Measurements from ENCODE around the gene TSACC.

Gene TSACC

GRCh38 chr1:156372265-156372586 lies 33.9 kb downstream of the TSACC start:
- intact Hi-C loops (cut with DNase I): no loop called here
- no peak for DNase-seq

GRCh38 chr1:156372876-156373275 lies 34.5 kb downstream of the TSACC start:
- intact Hi-C loops (cut with DNase I): no loop called here
- peak in 1 of 10 donors; percentile 50 for DNase-seq

GRCh38 chr1:156373546-156373945 lies 35.2 kb downstream of the TSACC start:
- no peak for DNase-seq
- intact Hi-C loops (cut with DNase I): no loop called here

GRCh38 chr1:156376146-156376545 lies 37.8 kb downstream of the TSACC start:
- intact Hi-C loops (cut with DNase I): no loop called here
- no peak for DNase-seq

GRCh38 chr1:156376958-156377919 lies 38.9 kb downstream of the TSACC start:
- intact Hi-C loops (cut with DNase I): no loop called here
- peak in 1 of 10 donors; percentile 18 for DNase-seq

- intact Hi-C loops (cut with DNase I): no loop called here
- no peak for DNase-seq
Measured at GRCh38 chr1:156378557-156378956, 40.2 kb downstream of the TSACC start.

- DNase-seq: no peak
- intact Hi-C loops (cut with DNase I): loop anchor here (5.0 kb wide), 1 partner anchor 278 kb away; no protein-coding TSS in a partner anchor
Measured at GRCh38 chr1:156379420-156380165, 41.3 kb downstream of the TSACC start.

GRCh38 chr1:156382561-156382960 lies 44.2 kb downstream of the TSACC start:
- no peak for DNase-seq
- intact Hi-C loops (cut with DNase I): loop anchor here (5.0 kb wide), 1 partner anchor 275 kb away; no protein-coding TSS in a partner anchor

GRCh38 chr1:156383023-156383422 lies 44.7 kb downstream of the TSACC start:
- DNase-seq: peak; percentile 69 to 97 (median 83)
- intact Hi-C loops (cut with DNase I): loop anchor here (5.0 kb wide), 1 partner anchor 274 kb away; no protein-coding TSS in a partner anchor

- intact Hi-C loops (cut with DNase I): loop anchor here (5.0 kb wide), 1 partner anchor 273 kb away; no protein-coding TSS in a partner anchor
- DNase-seq: no peak
Measured at GRCh38 chr1:156384007-156384406, 45.7 kb downstream of the TSACC start.

GRCh38 chr1:156384658-156385057 lies 46.3 kb downstream of the TSACC start:
- DNase-seq: no peak
- intact Hi-C loops (cut with DNase I): loop anchor here (1.0 to 5.0 kb wide), 2 partner anchors 61 to 273 kb away; no protein-coding TSS in a partner anchor

GRCh38 chr1:156385534-156386031 lies 47.3 kb downstream of the TSACC start:
- intact Hi-C loops (cut with DNase I): loop anchor here (1.0 to 2.0 kb wide), 2 partner anchors 60 to 223 kb away; no protein-coding TSS in a partner anchor
- peak in 9 of 10 donors; percentile 61 to 97 (median 83) for DNase-seq

- DNase-seq: no peak
- intact Hi-C loops (cut with DNase I): loop anchor here (2.0 kb wide), 1 partner anchor 222 kb away; no protein-coding TSS in a partner anchor
Measured at GRCh38 chr1:156386134-156386901, 48.0 kb downstream of the TSACC start.

- DNase-seq: no peak
- intact Hi-C loops (cut with DNase I): loop anchor here (2.0 kb wide), 1 partner anchor 222 kb away; no protein-coding TSS in a partner anchor
Measured at GRCh38 chr1:156386949-156387869, 48.9 kb downstream of the TSACC start.

GRCh38 chr1:156387870-156388173 lies 49.5 kb downstream of the TSACC start:
- intact Hi-C loops (cut with DNase I): loop anchor here (1.0 to 2.0 kb wide), 2 partner anchors 25 to 221 kb away; no protein-coding TSS in a partner anchor
- peak in 1 of 10 donors; percentile 47 for DNase-seq

- intact Hi-C loops (cut with DNase I): loop anchor here (1.0 kb wide), 1 partner anchor 25 kb away; no protein-coding TSS in a partner anchor
- peak; percentile 83 to 99 (median 90) for DNase-seq
Measured at GRCh38 chr1:156388174-156389137, 50.1 kb downstream of the TSACC start.

- intact Hi-C loops (cut with DNase I): no loop called here
- DNase-seq: no peak
Measured at GRCh38 chr1:156389311-156389710, 51.0 kb downstream of the TSACC start.
